ENCODE results near the gene ESPL1.

The ESPL1 gene

GRCh38 chr12:53279283-53279869 is 11.3 kb downstream of the ESPL1 start:
- H3K36me3 ChIP-seq, result peaks cover 94% of the 10 kb centered on the region
- no peaks in the 10 kb centered on the region for H3K9me3 ChIP-seq
- TF ChIP-seq, protein P1, sequence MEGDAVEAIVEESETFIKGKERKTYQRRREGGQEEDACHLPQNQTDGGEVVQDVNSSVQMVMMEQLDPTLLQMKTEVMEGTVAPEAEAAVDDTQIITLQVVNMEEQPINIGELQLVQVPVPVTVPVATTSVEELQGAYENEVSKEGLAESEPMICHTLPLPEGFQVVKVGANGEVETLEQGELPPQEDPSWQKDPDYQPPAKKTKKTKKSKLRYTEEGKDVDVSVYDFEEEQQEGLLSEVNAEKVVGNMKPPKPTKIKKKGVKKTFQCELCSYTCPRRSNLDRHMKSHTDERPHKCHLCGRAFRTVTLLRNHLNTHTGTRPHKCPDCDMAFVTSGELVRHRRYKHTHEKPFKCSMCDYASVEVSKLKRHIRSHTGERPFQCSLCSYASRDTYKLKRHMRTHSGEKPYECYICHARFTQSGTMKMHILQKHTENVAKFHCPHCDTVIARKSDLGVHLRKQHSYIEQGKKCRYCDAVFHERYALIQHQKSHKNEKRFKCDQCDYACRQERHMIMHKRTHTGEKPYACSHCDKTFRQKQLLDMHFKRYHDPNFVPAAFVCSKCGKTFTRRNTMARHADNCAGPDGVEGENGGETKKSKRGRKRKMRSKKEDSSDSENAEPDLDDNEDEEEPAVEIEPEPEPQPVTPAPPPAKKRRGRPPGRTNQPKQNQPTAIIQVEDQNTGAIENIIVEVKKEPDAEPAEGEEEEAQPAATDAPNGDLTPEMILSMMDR (IDR thresholded peaks at IDR 0.05; ENCODE audit: low read depth, low read length), result no peak
- no peaks in the 10 kb centered on the region for H3K27me3 ChIP-seq
- DNase-seq, result no peak
- H3K4me3 ChIP-seq (ENCODE audit: low read depth, low read length), result no peak overlapping the region
- no peaks in the 10 kb centered on the region for H3K4me1 ChIP-seq

DNA sequence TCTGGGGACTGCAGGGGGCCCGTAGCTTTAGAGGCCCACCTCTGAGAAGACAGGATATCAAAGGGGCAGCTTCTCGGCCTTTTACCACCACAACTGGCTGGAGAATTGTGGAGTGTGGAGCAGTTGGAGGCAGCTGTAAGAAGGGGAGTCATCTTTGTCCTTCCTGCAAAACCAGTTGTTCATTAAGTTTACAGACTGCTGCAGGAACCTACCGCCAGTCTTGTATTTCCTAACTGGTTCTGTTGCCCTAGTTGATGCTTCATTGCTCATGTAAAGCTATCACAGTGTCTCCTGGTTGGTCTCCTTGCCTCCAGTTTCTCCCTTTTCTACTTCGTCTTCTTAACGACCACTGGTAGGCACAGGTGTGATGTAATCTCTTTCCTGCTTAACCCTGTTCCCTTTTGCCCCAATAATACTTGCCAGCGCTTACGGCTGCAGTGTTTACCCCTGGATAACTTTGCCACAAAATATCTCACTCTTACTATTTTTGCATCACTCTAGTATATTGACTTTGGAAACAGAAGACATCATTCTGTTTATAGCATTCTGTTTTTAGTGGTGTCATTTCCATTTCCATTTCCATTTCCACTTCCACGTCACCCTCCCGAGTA is 11.9 kb downstream of the ESPL1 start:
- Histone ChIP-seq H3K9me3 (no peaks in the 10 kb centered on the region), H3K4me1 (no peaks in the 10 kb centered on the region), H3K36me3 (peaks cover 93% of the 10 kb centered on the region), H3K4me3 (ENCODE audit: low read depth, low read length) (no peak overlapping the region), H3K27me3 (no peaks in the 10 kb centered on the region)
- TF ChIP-seq, protein P1 (IDR thresholded peaks at IDR 0.05; ENCODE audit: low read depth, low read length), result no peak
- no peak for DNase-seq

DNA sequence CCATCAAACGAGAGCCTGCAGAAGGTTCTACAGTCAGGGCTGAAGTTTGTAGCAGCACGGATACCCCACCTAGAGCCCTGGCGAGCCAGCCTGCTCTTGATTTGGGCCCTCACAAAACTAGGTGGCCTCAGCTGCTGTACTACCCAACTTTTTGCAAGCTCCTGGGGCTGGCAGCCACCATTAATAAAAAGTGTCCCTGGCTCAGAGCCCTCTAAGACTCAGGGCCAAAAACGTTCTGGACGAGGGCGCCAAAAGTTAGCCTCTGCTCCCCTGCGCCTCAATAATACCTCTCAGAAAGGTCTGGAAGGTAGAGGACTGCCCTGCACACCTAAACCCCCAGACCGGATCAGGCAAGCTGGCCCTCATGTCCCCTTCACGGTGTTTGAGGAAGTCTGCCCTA is 18.3 kb downstream of the ESPL1 start:
- Histone ChIP-seq H3K4me3 (ENCODE audit: low read depth, low read length) (no peak overlapping the region), H3K4me1 (no peaks in the 10 kb centered on the region), H3K9me3 (no peaks in the 10 kb centered on the region), H3K36me3 (peaks cover 81% of the 10 kb centered on the region), H3K27me3 (no peaks in the 10 kb centered on the region)
- DNase-seq, result no peak
- TF ChIP-seq, protein P1 (IDR thresholded peaks at IDR 0.05; ENCODE audit: low read depth, low read length), result no peak

- TF ChIP-seq, protein P1 (IDR thresholded peaks at IDR 0.05; ENCODE audit: low read depth, low read length), result peak; percentile 86
- no peak overlapping the region for H3K4me3 ChIP-seq (ENCODE audit: low read depth, low read length)
- no peaks in the 10 kb centered on the region for H3K9me3 ChIP-seq
- no peaks in the 10 kb centered on the region for H3K27me3 ChIP-seq
- no peaks in the 10 kb centered on the region for H3K4me1 ChIP-seq
- peak; percentile 72 for DNase-seq
- H3K36me3 ChIP-seq, result peaks cover 81% of the 10 kb centered on the region
These were observed 19.7 kb downstream of the ESPL1 start for GRCh38 chr12:53287741-53288216.

GRCh38 chr12:53288322-53288721 is 20.2 kb downstream of the ESPL1 start:
- H3K27me3 ChIP-seq, result no peaks in the 10 kb centered on the region
- H3K36me3 ChIP-seq, result peaks cover 80% of the 10 kb centered on the region
- TF ChIP-seq, protein P1 (IDR thresholded peaks at IDR 0.05; ENCODE audit: low read depth, low read length), result no peak
- no peak overlapping the region for H3K4me3 ChIP-seq (ENCODE audit: low read depth, low read length)
- no peak for DNase-seq
- H3K4me1 ChIP-seq, result no peaks in the 10 kb centered on the region
- H3K9me3 ChIP-seq, result no peaks in the 10 kb centered on the region

DNA sequence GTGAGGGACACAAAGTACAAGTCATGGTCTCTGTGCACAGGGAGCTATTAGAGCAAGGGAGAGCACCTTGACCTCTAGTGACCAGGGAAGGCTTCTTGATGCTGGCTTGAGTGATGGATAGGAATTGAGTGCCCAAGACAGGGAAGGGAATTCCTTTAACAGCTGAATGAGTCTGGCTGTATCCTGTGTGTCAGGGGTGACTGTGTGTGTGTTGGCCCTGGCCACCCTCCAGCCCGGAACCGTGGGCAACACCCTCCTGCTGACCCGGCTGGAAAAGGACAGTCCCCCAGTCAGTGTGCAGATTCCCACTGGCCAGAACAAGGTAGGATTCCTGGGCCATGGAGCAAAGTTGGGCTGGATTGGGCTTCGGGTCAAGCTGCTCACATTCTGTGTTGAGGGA is 21.8 kb downstream of the ESPL1 start:
- DNase-seq, result no peak
- H3K9me3 ChIP-seq, result no peaks in the 10 kb centered on the region
- H3K4me1 ChIP-seq, result no peaks in the 10 kb centered on the region
- H3K27me3 ChIP-seq, result no peaks in the 10 kb centered on the region
- H3K4me3 ChIP-seq (ENCODE audit: low read depth, low read length), result no peak overlapping the region
- TF ChIP-seq, protein P1 (IDR thresholded peaks at IDR 0.05; ENCODE audit: low read depth, low read length), result no peak
- peaks cover 76% of the 10 kb centered on the region for H3K36me3 ChIP-seq
